Inferior parietal cortex (tissue), 1 donor: ENCODE data around the gene SLC16A12.
A peak's percentile ranks its signal among the peaks of the same experiment; 100 is the strongest.
"Not testable (repeated sequence)": the region's sequence is repeated elsewhere in the genome, so short reads cannot be mapped to it uniquely, and the experiment has no call there.

Source experiments
- DNase-seq: peaks from one replicate; pipeline ENCODE4 v3.0.0-alpha.2; 2016; ENCODE audit errors: extremely low spot score

The SLC16A12 gene

GRCh38 chr10:89470628-89471027 lies 64.8 kb downstream of the SLC16A12 start:
- DNase-seq = no peak

- DNase-seq = no peak
Measured at GRCh38 chr10:89469517-89469916, 65.9 kb downstream of the SLC16A12 start.

- DNase-seq = no peak
Measured at GRCh38 chr10:89468191-89468965, 67.0 kb downstream of the SLC16A12 start.

- no peak for DNase-seq
Measured at GRCh38 chr10:89466599-89467035, 68.8 kb downstream of the SLC16A12 start.

- DNase-seq = no peak
Measured at GRCh38 chr10:89465196-89465595, 70.2 kb downstream of the SLC16A12 start.

- no peak for DNase-seq
Measured at GRCh38 chr10:89463846-89464537, 71.4 kb downstream of the SLC16A12 start.

- DNase-seq = no peak
Measured at GRCh38 chr10:89458784-89459183, 76.6 kb downstream of the SLC16A12 start.

- no peak for DNase-seq
Measured at GRCh38 chr10:89458291-89458690, 77.1 kb downstream of the SLC16A12 start.

- DNase-seq = no peak
Measured at GRCh38 chr10:89454561-89455347, 80.6 kb downstream of the SLC16A12 start.

- DNase-seq = no peak
Measured at GRCh38 chr10:89452193-89452592, 83.2 kb downstream of the SLC16A12 start.

GRCh38 chr10:89450901-89451300 lies 84.5 kb downstream of the SLC16A12 start:
- no peak for DNase-seq

GRCh38 chr10:89444819-89445218 lies 90.6 kb downstream of the SLC16A12 start:
- DNase-seq = not testable (repeated sequence)

- no peak for DNase-seq
Measured at GRCh38 chr10:89442289-89442688, 93.1 kb downstream of the SLC16A12 start.

- no peak for DNase-seq
Measured at GRCh38 chr10:89440226-89441009, 95.0 kb downstream of the SLC16A12 start.

GRCh38 chr10:89438525-89438924 lies 96.9 kb downstream of the SLC16A12 start:
- DNase-seq = no peak

GRCh38 chr10:89431977-89432376 lies 103.4 kb downstream of the SLC16A12 start:
- no peak for DNase-seq

- no peak for DNase-seq
Measured at GRCh38 chr10:89428877-89429276, 106.5 kb downstream of the SLC16A12 start.

GRCh38 chr10:89427629-89428028 lies 107.8 kb downstream of the SLC16A12 start:
- no peak for DNase-seq

GRCh38 chr10:89426230-89426868 lies 109.0 kb downstream of the SLC16A12 start:
- DNase-seq = peak; percentile 78

- DNase-seq = no peak
Measured at GRCh38 chr10:89425000-89425399, 110.4 kb downstream of the SLC16A12 start.

- no peak for DNase-seq
Measured at GRCh38 chr10:89421018-89421476, 114.3 kb downstream of the SLC16A12 start.
